Measurements from ENCODE around the gene CBY3. TPM values are rescaled to one million over a fixed set of nuclear protein-coding genes. Genes with fewer than 3 reads are reported as not detected.
"Not testable (repeated sequence)": the region's sequence is repeated elsewhere in the genome, so short reads cannot be mapped to it uniquely, and the experiment has no call there.

The CBY3 gene
- polyA plus RNA-seq, 1 donor from 2014 or later, result 0.90 TPM

- H3K9me2 ChIP-seq (ENCODE audit: insufficient read depth, low read length), result no peaks in the 10 kb centered on the region
- no peaks in the 10 kb centered on the region for H3K27me3 ChIP-seq (ENCODE audit: insufficient read depth, low read depth, low read length)
- H3K27ac ChIP-seq (ENCODE audit: low read length), result peak overlapping the region; percentile 91
- peak overlapping the region; percentile 95 for H3K4me3 ChIP-seq (ENCODE audit: low read length)
- H3F3A ChIP-seq (ENCODE audit: insufficient read depth, low read length, poor library complexity, severe bottlenecking), result no peaks in the 10 kb centered on the region
- peak overlapping the region; percentile 94 for H3K9ac ChIP-seq (ENCODE audit: low read length)
- TF ChIP-seq POLR2AphosphoS5 (IDR thresholded peaks at IDR 0.05) (peak; percentile 69), REST (IDR thresholded peaks at IDR 0.05; ENCODE audit: borderline replicate concordance) (peak; percentile 81), TAF1 (IDR thresholded peaks at IDR 0.05; ENCODE audit: low read depth) (peak; percentile 59), RAD21 (conservative IDR thresholded peaks at IDR 0.05) (peak; percentile 60), MXI1 (conservative IDR thresholded peaks at IDR 0.05; ENCODE audit: poor library complexity, severe bottlenecking) (peak; percentile 83), CTCF (IDR thresholded peaks at IDR 0.05; ENCODE audit: poor library complexity, severe bottlenecking) (peak; percentile 27), EZH2 (IDR thresholded peaks at IDR 0.05; ENCODE audit: borderline replicate concordance, insufficient read depth, low read length, poor library complexity, severe bottlenecking) (no peak), SMC3 (conservative IDR thresholded peaks at IDR 0.05; ENCODE audit: poor library complexity) (peak; percentile 61), EP300 (conservative IDR thresholded peaks at IDR 0.05; ENCODE audit: poor library complexity, severe bottlenecking) (peak; percentile 68)
- peak overlapping the region; percentile 47 for H2AFZ ChIP-seq (ENCODE audit: low read depth, low read length)
- H3K4me2 ChIP-seq (ENCODE audit: low read length), result peak overlapping the region; percentile 82
- H3K36me3 ChIP-seq (ENCODE audit: insufficient read depth, low read length), result no peaks in the 10 kb centered on the region
- no peaks in the 10 kb centered on the region for H3K9me3 ChIP-seq (ENCODE audit: low read length)
- peaks cover 38% of the 10 kb centered on the region for H3K79me2 ChIP-seq (replicated peaks; ENCODE audit: insufficient read depth, low read length)
- peaks cover 4% of the 10 kb centered on the region for H4K20me1 ChIP-seq (ENCODE audit: insufficient read depth)
These were observed 17.4 kb upstream of the CBY3 start for GRCh38 chr5:179697993-179698934.

- H3K9me3 ChIP-seq (ENCODE audit: low read length); H3K27me3 ChIP-seq (ENCODE audit: insufficient read depth, low read depth, low read length); H3K36me3 ChIP-seq (ENCODE audit: insufficient read depth, low read length); H3K9me2 ChIP-seq (ENCODE audit: insufficient read depth, low read length); H4K20me1 ChIP-seq (ENCODE audit: insufficient read depth); H3F3A ChIP-seq (ENCODE audit: insufficient read depth, low read length, poor library complexity, severe bottlenecking): not testable (repeated sequence)
- peak overlapping the region; percentile 82 for H3K4me2 ChIP-seq (ENCODE audit: low read length)
- H3K27ac ChIP-seq (ENCODE audit: low read length), result peak overlapping the region; percentile 91
- peak overlapping the region; percentile 47 for H2AFZ ChIP-seq (ENCODE audit: low read depth, low read length)
- H3K4me3 ChIP-seq (ENCODE audit: low read length), result peak overlapping the region; percentile 95
- H3K79me2 ChIP-seq (replicated peaks; ENCODE audit: insufficient read depth, low read length), result peaks cover 31% of the 10 kb centered on the region
- peak overlapping the region; percentile 94 for H3K9ac ChIP-seq (ENCODE audit: low read length)
These were observed 16.7 kb upstream of the CBY3 start for GRCh38 chr5:179697543-179697942.

Measured in neural cell (in vitro differentiated cells).